CD4-positive, alpha-beta memory T cell (primary cell): ENCODE results near the gene ALKBH6. TPM values are rescaled to one million over a fixed set of nuclear protein-coding genes. Genes with fewer than 3 reads are reported as not detected.

Source experiments
- CTCF ChIA-PET: fragments of 350-600 bp; sonication (Branson Sonifier 250); formaldehyde crosslinking; loops from one replicate; lab custom pipeline; 2021; ENCODE audit warnings: inconsistent platforms; ENCODE audit not compliant: partially characterized antibody; lab: Charles Lee
- POLR2A ChIA-PET: fragments of 350-600 bp; sonication (Branson Sonifier 250); formaldehyde crosslinking; loops from one replicate; lab custom pipeline; 2021; ENCODE audit not compliant: partially characterized antibody; lab: Charles Lee
- DNase-seq, 5 donors: peaks; one replicate each; pipeline versions ENCODE4 v3.0.0 to v3.0.0-alpha.2; 2020 to 2022; ENCODE audit warnings: mixed read lengths in 1 of 5
- H3K27ac ChIP-seq: one replicate; pipeline ENCODE4 v1.7.0; 2013; ENCODE audit warnings: low read depth, low read length
- H3K27me3 ChIP-seq: 2 replicates; pipeline ENCODE4 v1.7.0; 2013; ENCODE audit warnings: mild to moderate bottlenecking, low read length, moderate library complexity; ENCODE audit not compliant: insufficient read depth
- H3K36me3 ChIP-seq: 2 replicates; pipeline ENCODE4 v1.7.0; 2013; ENCODE audit warnings: mild to moderate bottlenecking, low read length, moderate library complexity; ENCODE audit not compliant: insufficient read depth
- H3K4me1 ChIP-seq: 2 replicates; pipeline ENCODE4 v1.7.0; 2013; ENCODE audit warnings: mild to moderate bottlenecking, low read length, moderate library complexity; ENCODE audit not compliant: insufficient read depth
- H3K4me3 ChIP-seq, 2 donors: one replicate each; pipeline ENCODE4 v1.7.0; 2013; ENCODE audit warnings: low read length in 2 of 2, mild to moderate bottlenecking in 1 of 2
- H3K9me3 ChIP-seq, 2 donors: one replicate each; pipeline ENCODE4 v1.7.0; 2013; ENCODE audit warnings: low read length in 2 of 2, control low read depth in 1 of 2; ENCODE audit not compliant: control insufficient read depth in 1 of 2
- H3K27ac Mint-ChIP-seq, 7 donors: one replicate each; pipeline ENCODE4 v1.8.0; 2020 to 2021; ENCODE audit warnings: mixed read lengths in 7 of 7, mild to moderate bottlenecking in 6 of 7, inconsistent platforms in 3 of 7, moderate library complexity in 3 of 7
- H3K27me3 Mint-ChIP-seq, 2 donors: one replicate each; pipeline ENCODE4 v1.8.0; 2020 to 2021; ENCODE audit warnings: mixed read lengths in 2 of 2
- H3K36me3 Mint-ChIP-seq, 2 donors: one replicate each; pipeline ENCODE4 v1.8.0; 2020 to 2021; ENCODE audit warnings: mixed read lengths in 2 of 2, inconsistent platforms in 1 of 2, mild to moderate bottlenecking in 1 of 2
- H3K4me1 Mint-ChIP-seq, 4 donors: one replicate each; pipeline ENCODE4 v1.8.0; 2020 to 2021; ENCODE audit warnings: mixed read lengths in 4 of 4, mild to moderate bottlenecking in 1 of 4
- H3K4me3 Mint-ChIP-seq, 8 donors: one replicate each; pipeline ENCODE4 v1.8.0; 2020 to 2021; ENCODE audit warnings: mixed read lengths in 8 of 8, mild to moderate bottlenecking in 7 of 8, moderate library complexity in 6 of 8, inconsistent platforms in 3 of 8
- H3K9me3 Mint-ChIP-seq, 8 donors: one replicate each; pipeline ENCODE4 v1.8.0; 2020 to 2021; ENCODE audit warnings: mixed read lengths in 8 of 8, mild to moderate bottlenecking in 5 of 8, inconsistent platforms in 3 of 8, moderate library complexity in 1 of 8
- intact Hi-C: fragments of 100-400 bp; cut with micrococcal nuclease; formaldehyde crosslinking; loops from one replicate; pipeline ENCODE4 v1.15.1; 2023
- polyA plus RNA-seq, 2 donors: library from polyadenylated mRNA; unstranded; fragments of 300-500 nt; fragmentation: Illumina TruSeq; gene quantifications; one replicate each; pipeline ENCODE4 v1.2.3, GENCODE V29; 2021
- total RNA-seq, 2 experiments: library from RNA; stranded (reverse); gene quantifications; one replicate each; pipeline ENCODE4 v1.2.3, GENCODE V29; 2021

Gene ALKBH6
- total and polyA plus RNA-seq, 4 experiments from 2014 or later = 20.8 to 51.0 (median 36.0) TPM

DNA sequence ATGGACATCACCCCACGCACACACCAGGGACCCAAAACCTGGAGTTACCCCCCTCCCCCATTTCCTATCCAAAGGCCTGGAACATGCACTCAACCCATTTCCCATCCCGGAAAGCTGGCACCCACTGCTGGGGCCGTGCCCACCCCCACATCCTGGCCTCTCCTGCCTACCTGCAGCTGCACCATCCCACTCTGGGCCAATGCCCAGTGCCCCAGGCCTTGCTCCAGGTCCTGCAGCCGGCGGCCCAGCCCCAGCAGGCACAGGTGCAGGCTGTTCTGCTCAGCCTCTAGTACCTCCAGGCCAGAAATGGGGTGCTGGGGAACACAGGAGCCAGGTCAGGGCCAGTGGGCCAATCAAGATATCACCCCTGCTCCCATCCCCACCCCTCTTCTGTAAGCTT, 7.1 kb downstream of the ALKBH6 start:
- H3K36me3 Mint-ChIP-seq = no peaks in the 10 kb centered on the region
- H3K27me3 Mint-ChIP-seq = no peaks in the 10 kb centered on the region
- H3K4me3 Mint-ChIP-seq = no peak overlapping the region
- ChIA-PET POLR2A (interaction anchor here (0.7 kb wide), 1 partner anchor 48 kb away, joined by 3 read pairs; no protein-coding TSS in a partner anchor), CTCF (no interaction called here)
- peaks cover 12 to 18% (median 15%) of the 10 kb centered on the region in 4 donors for H3K4me1 Mint-ChIP-seq
- Histone ChIP-seq H3K4me1 (peaks cover 13% of the 10 kb centered on the region), H3K9me3 (no peaks in the 10 kb centered on the region), H3K36me3 (no peaks in the 10 kb centered on the region), H3K4me3 (no peak overlapping the region), H3K27me3 (no peaks in the 10 kb centered on the region), H3K27ac (no peak overlapping the region)
- no peak for DNase-seq
- H3K27ac Mint-ChIP-seq = no peak overlapping the region
- intact Hi-C loops = no loop called here
- H3K9me3 Mint-ChIP-seq = no peaks in the 10 kb centered on the region

DNA sequence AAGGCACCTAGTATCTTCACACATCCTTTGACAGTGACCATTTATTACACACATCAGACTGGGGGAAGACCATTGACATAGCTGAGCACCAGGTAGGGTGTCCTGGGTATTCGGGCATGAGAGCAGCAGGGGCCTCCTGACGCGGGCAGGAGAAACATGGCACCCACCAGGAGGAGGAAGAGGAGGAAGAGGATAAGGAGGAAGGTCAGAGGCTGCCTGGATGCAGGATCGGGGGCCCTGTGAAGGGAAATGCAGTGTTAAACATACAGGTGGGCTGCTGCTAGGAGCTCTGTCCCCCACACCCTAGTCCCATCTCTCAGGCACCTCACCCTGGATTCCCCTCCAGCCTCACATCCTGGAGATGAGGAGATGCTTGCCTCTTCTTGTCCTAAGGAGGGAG, 10.7 kb downstream of the ALKBH6 start:
- Mint-ChIP-seq H3K9me3 (no peaks in the 10 kb centered on the region), H3K36me3 (peaks cover 3 to 17% of the 10 kb centered on the region in 2 donors), H3K27me3 (no peaks in the 10 kb centered on the region), H3K4me1 (peaks cover 15 to 25% (median 19%) of the 10 kb centered on the region in 4 donors), H3K4me3 (peak overlapping the region in 1 of 8 donors; percentile 18), H3K27ac (peak overlapping the region in 1 of 7 donors; percentile 70)
- POLR2A ChIA-PET = interaction anchor here (1.4 kb wide), 1 partner anchor 11 kb away, joined by 3 read pairs; the partner anchor contains the start of gene ALKBH6
- DNase-seq = no peak
- Histone ChIP-seq H3K9me3 (no peaks in the 10 kb centered on the region), H3K27ac (no peak overlapping the region), H3K4me3 (no peak overlapping the region), H3K36me3 (no peaks in the 10 kb centered on the region), H3K27me3 (no peaks in the 10 kb centered on the region), H3K4me1 (no peaks in the 10 kb centered on the region)
- CTCF ChIA-PET = no interaction called here
- intact Hi-C loops = no loop called here

DNA sequence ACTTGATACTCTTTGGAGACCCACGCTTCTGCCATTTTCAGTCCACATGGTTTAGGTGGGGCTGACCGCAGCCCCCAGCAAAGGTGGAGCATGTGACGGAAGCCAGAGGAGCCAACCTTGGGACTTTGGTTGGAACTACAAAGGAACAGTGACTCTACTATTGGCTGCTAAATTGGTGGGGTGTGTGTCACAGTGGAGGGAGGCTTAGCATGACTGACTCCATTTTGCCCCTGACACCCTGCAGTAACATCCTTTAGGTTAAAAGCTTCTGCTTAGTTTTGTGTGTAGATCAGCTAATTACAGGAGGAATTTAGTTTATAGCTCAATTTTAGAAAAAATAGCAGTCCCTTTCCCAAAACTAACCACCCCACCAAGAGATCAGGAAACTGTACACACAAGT, 12.4 kb downstream of the ALKBH6 start:
- H3K36me3 ChIP-seq = no peaks in the 10 kb centered on the region
- H3K4me1 ChIP-seq = peaks cover 8% of the 10 kb centered on the region
- ChIA-PET POLR2A (interaction anchor here (0.6 to 1.2 kb wide), 3 partner anchors 12 to 72 kb away, joined by 3 read pairs; partner anchors contain the start of genes ALKBH6 and THAP8), CTCF (interaction anchor here (0.5 to 1.1 kb wide), 4 partner anchors 169 to 547 kb away, joined by 3 to 4 read pairs (median 4); no protein-coding TSS in a partner anchor)
- no peak overlapping the region for H3K27ac Mint-ChIP-seq
- H3K4me3 ChIP-seq = no peak overlapping the region
- H3K27me3 Mint-ChIP-seq = no peaks in the 10 kb centered on the region
- H3K27ac ChIP-seq = no peak overlapping the region
- H3K4me3 Mint-ChIP-seq = no peak overlapping the region
- H3K9me3 Mint-ChIP-seq = no peaks in the 10 kb centered on the region
- no peaks in the 10 kb centered on the region for H3K27me3 ChIP-seq
- no peaks in the 10 kb centered on the region for H3K9me3 ChIP-seq
- H3K36me3 Mint-ChIP-seq = peaks cover 7 to 25% of the 10 kb centered on the region in 2 donors
- no peak for DNase-seq
- peaks cover 22 to 35% (median 29%) of the 10 kb centered on the region in 4 donors for H3K4me1 Mint-ChIP-seq
- intact Hi-C loops = no loop called here

DNA sequence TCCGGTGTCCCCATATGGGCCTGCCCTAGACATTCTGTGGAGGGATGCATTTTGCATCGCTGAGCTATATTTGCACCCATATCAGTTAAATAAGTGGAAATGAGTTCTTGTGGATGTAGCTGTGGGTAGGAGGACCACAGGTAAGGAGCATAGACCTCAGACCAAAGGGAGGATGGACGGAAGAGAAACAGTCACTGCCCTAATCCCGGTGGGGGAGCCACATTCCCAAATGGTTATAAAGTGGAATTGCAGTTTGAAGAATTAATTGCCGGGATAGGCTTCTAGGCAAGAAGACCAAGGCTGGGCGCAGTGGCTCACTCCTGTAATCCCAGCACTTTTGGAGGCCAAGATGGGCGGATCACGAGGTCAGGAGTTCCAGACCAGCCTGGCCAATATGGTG, 17.2 kb downstream of the ALKBH6 start:
- peaks cover 7 to 30% of the 10 kb centered on the region in 2 donors for H3K36me3 Mint-ChIP-seq
- ChIA-PET CTCF (interaction anchor here (1.0 to 1.2 kb wide), 3 partner anchors 38 to 132 kb away, joined by 3 read pairs; no protein-coding TSS in a partner anchor), POLR2A (interaction anchor here (1.2 to 3.2 kb wide), 3 partner anchors 45 to 118 kb away, joined by 3 to 15 read pairs (median 3); partner anchors contain the start of genes POLR2I, TBCB, THAP8 and WDR62)
- H3K9me3 ChIP-seq = no peaks in the 10 kb centered on the region
- H3K4me1 ChIP-seq = peaks cover 26% of the 10 kb centered on the region
- H3K27ac ChIP-seq = peak overlapping the region; percentile 71
- H3K27ac Mint-ChIP-seq = peak overlapping the region; percentile 19 to 96 (median 83)
- H3K4me3 ChIP-seq = no peak overlapping the region
- DNase-seq = no peak
- H3K36me3 ChIP-seq = no peaks in the 10 kb centered on the region
- H3K4me3 Mint-ChIP-seq = peak overlapping the region; percentile 85 to 91 (median 88)
- no peaks in the 10 kb centered on the region for H3K27me3 Mint-ChIP-seq
- intact Hi-C loops = no loop called here
- no peaks in the 10 kb centered on the region for H3K27me3 ChIP-seq
- peaks cover 23 to 56% (median 43%) of the 10 kb centered on the region in 4 donors for H3K4me1 Mint-ChIP-seq
- H3K9me3 Mint-ChIP-seq = no peaks in the 10 kb centered on the region

DNA sequence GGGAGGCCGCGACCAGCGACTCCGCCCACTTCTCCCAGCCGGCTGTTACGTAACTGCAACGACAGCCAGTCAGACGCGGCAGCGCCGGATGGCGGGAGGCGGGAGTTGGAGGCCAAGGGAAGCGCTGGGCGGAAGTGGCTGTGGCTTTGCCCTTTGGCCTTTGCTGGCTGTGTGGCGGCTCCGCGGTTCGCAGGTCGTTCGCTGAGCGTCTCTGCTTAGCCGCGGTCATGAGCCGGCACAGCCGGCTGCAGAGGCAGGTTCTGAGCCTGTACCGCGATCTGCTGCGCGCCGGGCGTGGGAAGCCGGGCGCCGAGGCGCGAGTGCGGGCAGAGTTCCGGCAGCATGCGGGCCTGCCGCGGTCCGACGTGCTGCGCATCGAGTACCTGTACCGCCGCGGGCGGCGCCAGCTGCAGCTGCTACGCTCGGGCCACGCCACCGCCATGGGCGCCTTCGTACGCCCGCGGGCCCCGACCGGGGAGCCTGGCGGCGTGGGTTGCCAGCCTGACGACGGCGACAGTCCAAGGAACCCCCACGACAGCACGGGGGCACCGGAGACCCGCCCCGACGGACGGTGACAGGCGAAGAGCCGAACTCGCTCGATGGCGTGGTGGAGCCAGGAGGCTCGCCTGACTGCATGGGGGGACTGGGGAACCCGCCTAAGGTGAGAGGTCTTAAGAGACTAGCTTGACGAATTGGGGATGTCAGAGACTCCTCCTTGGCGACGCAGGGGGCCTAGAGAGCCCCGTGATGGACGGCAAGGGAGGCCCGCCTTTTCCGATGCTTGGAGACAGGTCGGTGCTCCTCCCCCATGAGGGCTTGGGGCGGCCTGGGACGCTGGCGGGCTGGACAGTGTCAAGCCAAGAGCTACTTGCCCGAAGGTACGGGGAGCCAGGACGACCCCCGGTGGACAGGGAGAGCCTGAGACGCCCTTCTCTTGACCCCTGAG, 18.7 kb downstream of the ALKBH6 start, which contains the start of gene SDHAF1:
Gene SDHAF1 (plus strand): TSS at position 141 of the 946 bp plus-strand sequence. CDS start 87 bp downstream, at position 228.
- Mint-ChIP-seq H3K4me1 (peaks cover 20 to 48% (median 37%) of the 10 kb centered on the region in 4 donors), H3K9me3 (no peaks in the 10 kb centered on the region), H3K4me3 (peak within 1 kb of the TSS; percentile 91 to 96 (median 94)), H3K36me3 (peaks cover 4 to 19% of the 10 kb centered on the region in 2 donors), H3K27me3 (no peaks in the 10 kb centered on the region), H3K27ac (peak within 1 kb of the TSS; percentile 92 to 97 (median 97))
- ChIA-PET CTCF (interaction anchor here (1.2 to 1.7 kb wide), 3 partner anchors 19 to 133 kb away, joined by 3 to 8 read pairs (median 4); partner anchors contain the start of gene ALKBH6), POLR2A (interaction anchor here (1.2 to 3.2 kb wide), 9 partner anchors 14 to 120 kb away, joined by 3 to 20 read pairs (median 8); partner anchors contain the start of genes ALKBH6, POLR2I, TBCB and THAP8)
- H3K27me3 ChIP-seq = no peaks in the 10 kb centered on the region
- peak within 1 kb of the TSS; percentile 71 for H3K27ac ChIP-seq
- intact Hi-C loops = loop anchor here (1.0 to 2.0 kb wide), 4 partner anchors 19 to 119 kb away; partner anchors contain the start of genes ALKBH6, POLR2I, TBCB and THAP8
- H3K4me1 ChIP-seq = peaks cover 26% of the 10 kb centered on the region
- no peaks in the 10 kb centered on the region for H3K36me3 ChIP-seq
- H3K4me3 ChIP-seq = peak within 1 kb of the TSS; percentile 69 to 82
- H3K9me3 ChIP-seq = no peaks in the 10 kb centered on the region
- peak; percentile 87 to 92 (median 87) for DNase-seq

DNA sequence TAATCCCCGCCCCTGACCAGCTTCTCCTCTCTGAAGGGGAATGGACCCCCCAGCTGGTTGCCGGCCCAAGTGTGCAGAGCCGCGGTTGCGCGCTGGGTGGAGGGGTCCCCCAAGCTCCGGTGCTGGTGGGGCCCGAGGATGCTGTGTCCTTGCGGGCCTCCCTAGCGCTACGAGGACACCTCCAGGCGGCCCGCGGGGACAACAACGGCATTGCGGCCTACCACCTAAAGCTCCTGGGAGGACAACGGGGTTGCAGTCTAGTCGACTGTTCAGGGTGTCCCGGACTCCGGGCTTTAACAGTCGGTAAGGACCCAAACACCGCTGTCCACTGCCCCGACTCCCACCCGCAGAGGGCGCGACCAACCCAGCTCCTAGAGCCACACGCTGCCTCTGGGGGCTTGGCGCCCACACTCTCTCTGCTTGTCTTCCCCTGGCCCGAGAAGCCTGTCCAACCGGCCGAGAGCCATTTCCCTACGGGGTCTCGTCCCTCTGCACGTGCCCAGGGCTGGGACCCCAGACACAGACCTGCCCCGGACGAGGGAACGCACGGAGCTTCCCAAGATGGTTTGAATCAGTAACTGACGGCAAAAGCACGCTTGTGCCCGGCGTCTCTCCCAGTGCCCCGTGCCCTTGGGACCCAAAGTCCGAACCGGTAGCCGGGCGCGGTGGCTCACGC, 20.0 kb downstream of the ALKBH6 start:
- Histone ChIP-seq H3K27me3 (no peaks in the 10 kb centered on the region), H3K27ac (no peak overlapping the region), H3K36me3 (no peaks in the 10 kb centered on the region), H3K4me3 (no peak overlapping the region), H3K4me1 (peaks cover 26% of the 10 kb centered on the region), H3K9me3 (no peaks in the 10 kb centered on the region)
- intact Hi-C loops = loop anchor here (2.0 kb wide), 1 partner anchor 121 kb away; the partner anchor contains the start of genes POLR2I and TBCB
- POLR2A ChIA-PET = interaction anchor here (0.7 to 3.2 kb wide), 9 partner anchors 18 to 121 kb away, joined by 3 to 20 read pairs (median 8); partner anchors contain the start of genes ALKBH6, POLR2I, TBCB and THAP8
- DNase-seq = no peak
- peaks cover 14 to 38% (median 28%) of the 10 kb centered on the region in 4 donors for H3K4me1 Mint-ChIP-seq
- H3K9me3 Mint-ChIP-seq = no peaks in the 10 kb centered on the region
- peak overlapping the region in 5 of 7 donors; percentile 27 to 82 (median 48) for H3K27ac Mint-ChIP-seq
- H3K4me3 Mint-ChIP-seq = peak overlapping the region; percentile 47 to 96 (median 72)
- no peaks in the 10 kb centered on the region for H3K27me3 Mint-ChIP-seq
- CTCF ChIA-PET = interaction anchor here (0.7 to 1.7 kb wide), 4 partner anchors 28 to 134 kb away, joined by 3 to 8 read pairs (median 4); no protein-coding TSS in a partner anchor
- peaks cover 4 to 13% of the 10 kb centered on the region in 2 donors for H3K36me3 Mint-ChIP-seq
